ENCODE measurements around the gene HOXB3.
"Not testable (repeated sequence)": the region's sequence is repeated elsewhere in the genome, so short reads cannot be mapped to it uniquely, and the experiment has no call there.

HOXB3 gene

GRCh38 chr17:48515925-48516900 lies 73.8 kb downstream of the HOXB3 start:
- DNase-seq: no peak

GRCh38 chr17:48514477-48514876 lies 75.6 kb downstream of the HOXB3 start:
- DNase-seq: no peak

- DNase-seq: no peak
These were observed 76.2 kb downstream of the HOXB3 start for GRCh38 chr17:48513666-48514455.

GRCh38 chr17:48513097-48513496 lies 76.9 kb downstream of the HOXB3 start:
- DNase-seq: no peak

- no peak for DNase-seq
These were observed 79.1 kb downstream of the HOXB3 start for GRCh38 chr17:48510761-48511604.

GRCh38 chr17:48510381-48510760 lies 79.7 kb downstream of the HOXB3 start:
- DNase-seq: no peak

GRCh38 chr17:48509708-48510107 lies 80.3 kb downstream of the HOXB3 start:
- DNase-seq: not testable (repeated sequence)

GRCh38 chr17:48506246-48506645 lies 83.8 kb downstream of the HOXB3 start:
- no peak for DNase-seq

- DNase-seq: no peak
These were observed 84.3 kb downstream of the HOXB3 start for GRCh38 chr17:48505788-48506187.

- DNase-seq: no peak
These were observed 85.1 kb downstream of the HOXB3 start for GRCh38 chr17:48504953-48505352.

GRCh38 chr17:48503747-48504146 lies 86.3 kb downstream of the HOXB3 start:
- no peak for DNase-seq

- DNase-seq: no peak
These were observed 87.1 kb downstream of the HOXB3 start for GRCh38 chr17:48502901-48503300.

GRCh38 chr17:48502312-48502711 lies 87.7 kb downstream of the HOXB3 start:
- DNase-seq: no peak

- no peak for DNase-seq
These were observed 89.3 kb downstream of the HOXB3 start for GRCh38 chr17:48500435-48501426.

- no peak for DNase-seq
These were observed 90.2 kb downstream of the HOXB3 start for GRCh38 chr17:48499735-48500434.

GRCh38 chr17:48499248-48499647 lies 90.8 kb downstream of the HOXB3 start:
- DNase-seq: no peak

Measured in NCI-H2171 treated with DMSO at 0.1 percent for 48 hours (cell line).